ENCODE data around the gene ALDH1B1.

DNA sequence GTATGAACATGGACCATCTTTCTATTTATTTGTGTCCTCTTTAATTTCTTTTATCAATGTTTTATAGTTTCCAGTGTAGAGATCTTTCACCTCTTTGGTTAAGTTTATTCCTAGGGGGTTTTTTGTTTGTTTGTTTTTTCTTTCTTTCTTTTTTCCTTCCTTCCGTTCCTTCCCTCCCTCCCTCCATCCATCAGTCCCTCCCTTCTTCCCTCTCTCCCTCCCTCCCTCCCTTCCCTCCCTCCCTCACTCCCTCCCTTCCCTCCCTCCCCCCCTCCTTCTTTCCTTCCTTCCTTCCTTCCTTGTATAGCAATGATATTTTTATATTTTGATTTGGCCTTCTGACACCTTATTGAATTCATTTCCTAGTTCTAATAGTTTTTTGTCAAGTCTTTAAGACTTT is 55.2 kb downstream of the ALDH1B1 start:
- TF ChIP-seq, protein P1, sequence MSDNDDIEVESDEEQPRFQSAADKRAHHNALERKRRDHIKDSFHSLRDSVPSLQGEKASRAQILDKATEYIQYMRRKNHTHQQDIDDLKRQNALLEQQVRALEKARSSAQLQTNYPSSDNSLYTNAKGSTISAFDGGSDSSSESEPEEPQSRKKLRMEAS (IDR thresholded peaks at IDR 0.05; ENCODE audit: low read depth, low read length): no peak
- TF ChIP-seq, protein P2, sequence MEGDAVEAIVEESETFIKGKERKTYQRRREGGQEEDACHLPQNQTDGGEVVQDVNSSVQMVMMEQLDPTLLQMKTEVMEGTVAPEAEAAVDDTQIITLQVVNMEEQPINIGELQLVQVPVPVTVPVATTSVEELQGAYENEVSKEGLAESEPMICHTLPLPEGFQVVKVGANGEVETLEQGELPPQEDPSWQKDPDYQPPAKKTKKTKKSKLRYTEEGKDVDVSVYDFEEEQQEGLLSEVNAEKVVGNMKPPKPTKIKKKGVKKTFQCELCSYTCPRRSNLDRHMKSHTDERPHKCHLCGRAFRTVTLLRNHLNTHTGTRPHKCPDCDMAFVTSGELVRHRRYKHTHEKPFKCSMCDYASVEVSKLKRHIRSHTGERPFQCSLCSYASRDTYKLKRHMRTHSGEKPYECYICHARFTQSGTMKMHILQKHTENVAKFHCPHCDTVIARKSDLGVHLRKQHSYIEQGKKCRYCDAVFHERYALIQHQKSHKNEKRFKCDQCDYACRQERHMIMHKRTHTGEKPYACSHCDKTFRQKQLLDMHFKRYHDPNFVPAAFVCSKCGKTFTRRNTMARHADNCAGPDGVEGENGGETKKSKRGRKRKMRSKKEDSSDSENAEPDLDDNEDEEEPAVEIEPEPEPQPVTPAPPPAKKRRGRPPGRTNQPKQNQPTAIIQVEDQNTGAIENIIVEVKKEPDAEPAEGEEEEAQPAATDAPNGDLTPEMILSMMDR (IDR thresholded peaks at IDR 0.05; ENCODE audit: low read depth, low read length): no peak
- no peak for TF ChIP-seq POLR2A (IDR thresholded peaks at IDR 0.05; ENCODE audit: extremely low read depth, insufficient read length)
